CD14-positive monocyte (primary cell): Measurements from ENCODE around the gene CCL22. TPM values are rescaled to one million over a fixed set of nuclear protein-coding genes. Genes with fewer than 3 reads are reported as not detected.

ENCODE experiments used
- DNase-seq, 3 donors: peaks; one replicate each; pipeline ENCODE4 v3.0.0-alpha.2; 2011 to 2022
- H2AFZ ChIP-seq: 2 replicates; pipeline ENCODE4 v1.6.0; 2012; ENCODE audit warnings: mild to moderate bottlenecking, low read depth, low read length, inconsistent platforms; ENCODE audit not compliant: insufficient read depth, poor library complexity, severe bottlenecking
- H3K27ac ChIP-seq, 2 donors: 1 replicate in 1 of 2; 2 replicates in 1 of 2; pipeline ENCODE4 v1.5.1; 2012 to 2013; ENCODE audit warnings: low read length in 2 of 2, control low read depth in 1 of 2, inconsistent platforms in 1 of 2, low read depth in 1 of 2, mild to moderate bottlenecking in 1 of 2
- H3K27me3 ChIP-seq, 2 donors: one replicate each; pipeline versions ENCODE4 v1.6.0 to v1.6.1; 2011 to 2013; ENCODE audit warnings: low read length in 2 of 2; ENCODE audit not compliant: control insufficient read depth in 2 of 2, insufficient read depth in 2 of 2
- H3K36me3 ChIP-seq, 2 donors: replicated peaks in 1 of 2; 1 replicate in 1 of 2; 2 replicates in 1 of 2; pipeline versions ENCODE4 v1.5.1 to v1.6.1; 2012 to 2013; ENCODE audit warnings: low read length in 2 of 2, control low read depth in 1 of 2, inconsistent platforms in 1 of 2, mild to moderate bottlenecking in 1 of 2; ENCODE audit not compliant: insufficient read depth in 2 of 2, control insufficient read depth in 1 of 2
- H3K4me1 ChIP-seq, 2 donors: 1 replicate in 1 of 2; 2 replicates in 1 of 2; pipeline versions ENCODE4 v1.5.1 to v1.6.1; 2012 to 2013; ENCODE audit warnings: low read length in 2 of 2, control low read depth in 1 of 2, inconsistent platforms in 1 of 2, mild to moderate bottlenecking in 1 of 2, moderate library complexity in 1 of 2; ENCODE audit not compliant: insufficient read depth in 2 of 2, control insufficient read depth in 1 of 2
- H3K4me2 ChIP-seq: replicated peaks from 2 replicates; pipeline ENCODE3; 2012; ENCODE audit warnings: low read length, moderate library complexity, mild to moderate bottlenecking; ENCODE audit not compliant: poor library complexity, severe bottlenecking; ENCODE audit errors: extremely low read depth
- H3K4me3 ChIP-seq, 3 experiments: fragments of 200-600 bp in 1 of 3; sonication (generic) in 1 of 3; replicated peaks in 1 of 3; 1 replicate in 2 of 3; 2 replicates in 1 of 3; pipeline ENCODE4 v1.5.1; 2011 to 2013; ENCODE audit warnings: low read length in 3 of 3, mild to moderate bottlenecking in 3 of 3, control low read depth in 2 of 3, low read depth in 2 of 3, inconsistent platforms in 1 of 3, moderate library complexity in 1 of 3
- H3K79me2 ChIP-seq: 2 replicates; pipeline ENCODE4 v1.6.0; 2012; ENCODE audit warnings: mild to moderate bottlenecking, control low read depth, inconsistent platforms, low read length, moderate library complexity; ENCODE audit not compliant: insufficient read depth
- H3K9ac ChIP-seq: 2 replicates; pipeline ENCODE4 v1.6.0; 2017; ENCODE audit warnings: low read length, mild to moderate bottlenecking; ENCODE audit not compliant: insufficient read depth, poor library complexity, severe bottlenecking
- H3K9me3 ChIP-seq, 2 donors: replicated peaks in 1 of 2; 1 replicate in 1 of 2; 2 replicates in 1 of 2; pipeline versions ENCODE4 v1.5.1 to v1.6.1; 2012 to 2013; ENCODE audit warnings: low read length in 2 of 2, control low read depth in 1 of 2; ENCODE audit not compliant: control insufficient read depth in 1 of 2, insufficient read depth in 1 of 2
- H4K20me1 ChIP-seq: 2 replicates; pipeline ENCODE4 v1.6.0; 2012; ENCODE audit warnings: mild to moderate bottlenecking, low read length, control low read depth, moderate library complexity; ENCODE audit not compliant: insufficient read depth
- H3K27ac Mint-ChIP-seq, 7 donors: one replicate each; pipeline ENCODE4 v1.8.0; 2020; ENCODE audit warnings: mild to moderate bottlenecking in 7 of 7, mixed read lengths in 7 of 7, moderate library complexity in 6 of 7, inconsistent platforms in 2 of 7
- H3K27me3 Mint-ChIP-seq, 3 donors: one replicate each; pipeline ENCODE4 v1.8.0; 2021 to 2022; ENCODE audit warnings: low read depth in 3 of 3, mild to moderate bottlenecking in 3 of 3, mixed read lengths in 3 of 3, moderate library complexity in 3 of 3, inconsistent platforms in 1 of 3
- H3K36me3 Mint-ChIP-seq, 2 donors: one replicate each; pipeline ENCODE4 v1.8.0; 2020; ENCODE audit warnings: mixed read lengths in 2 of 2, inconsistent platforms in 1 of 2, mild to moderate bottlenecking in 1 of 2
- H3K4me1 Mint-ChIP-seq: one replicate; pipeline ENCODE4 v1.8.0; 2020; ENCODE audit warnings: mild to moderate bottlenecking, mixed read lengths
- H3K4me3 Mint-ChIP-seq, 2 donors: one replicate each; pipeline ENCODE4 v1.8.0; 2020; ENCODE audit warnings: mild to moderate bottlenecking in 2 of 2, mixed read lengths in 2 of 2, moderate library complexity in 1 of 2
- H3K9me3 Mint-ChIP-seq, 7 donors: one replicate each; pipeline ENCODE4 v1.8.0; 2020 to 2022; ENCODE audit warnings: mixed read lengths in 7 of 7, mild to moderate bottlenecking in 6 of 7, moderate library complexity in 6 of 7, inconsistent platforms in 2 of 7
- CTCF ChIP-seq: fragments of 200-600 bp; IDR thresholded peaks from one replicate; pipeline ENCODE4 v1.8.0; 2022; ENCODE audit warnings: antibody characterized with exemption, mild to moderate bottlenecking
- WGBS: methylation state at CpG from one replicate; pipeline ENCODE4 v1.1.5; 2013; ENCODE audit warnings: missing lambda C conversion rate; ENCODE audit not compliant: insufficient coverage; 5-methylcytosine and 5-hydroxymethylcytosine counted together
- intact Hi-C, 2 donors: fragments of 100-400 bp; cut with micrococcal nuclease; formaldehyde crosslinking; loops; one replicate each; pipeline versions ENCODE4 v1.15.0 to v1.15.1; 2023
- polyA plus RNA-seq, 3 donors: library from polyadenylated mRNA; depleted of rRNA in 1 of 3; unstranded in 2 of 3; stranded (reverse) in 1 of 3; fragments of 300-500 nt in 2 of 3; fragments of >200 nt in 1 of 3; fragmentation: Illumina TruSeq in 2 of 3; gene quantifications; 1 replicate in 2 of 3; 2 replicates in 1 of 3; pipeline ENCODE4 v1.2.3, GENCODE V29; 2012 to 2021

Gene CCL22
- polyA plus RNA-seq, 3 donors, result 0.04 to 0.18 (median 0.15) TPM

DNA sequence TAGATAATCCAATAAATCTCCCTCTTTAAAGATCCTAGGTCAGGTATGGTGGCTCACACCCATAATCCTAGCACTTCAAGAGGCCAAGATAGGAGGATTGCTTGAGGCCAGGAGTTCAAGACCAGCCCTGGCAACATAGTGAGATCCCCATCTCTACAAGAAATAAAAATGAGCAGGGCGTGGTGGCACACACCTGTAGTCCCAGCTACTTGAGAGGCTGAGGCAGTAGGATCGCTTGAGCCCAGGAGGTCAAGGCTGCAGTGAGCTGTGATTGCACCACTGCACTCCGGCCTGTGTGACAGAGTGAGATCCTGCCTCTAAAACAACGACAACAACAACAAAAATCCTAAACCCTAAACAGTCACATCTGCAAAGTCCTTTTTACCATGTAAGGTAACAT lies 2.0 kb upstream of the CCL22 start:
- Histone ChIP-seq H3K9me3 (no peaks in the 10 kb centered on the region), H3K4me1 (peaks cover 17 to 19% of the 10 kb centered on the region in 2 donors), H3K36me3 (no peaks in the 10 kb centered on the region), H3K27me3 (peaks cover 0 to 3% of the 10 kb centered on the region in 2 donors), H3K27ac (no peak overlapping the region), H4K20me1 (no peaks in the 10 kb centered on the region), H3K4me3 (no peak overlapping the region), H3K9ac (no peak overlapping the region), H3K4me2 (no peak overlapping the region), H3K79me2 (no peaks in the 10 kb centered on the region), H2AFZ (no peak overlapping the region)
- Mint-ChIP-seq H3K4me3 (no peak overlapping the region), H3K36me3 (no peaks in the 10 kb centered on the region), H3K27me3 (peaks cover 10 to 19% (median 18%) of the 10 kb centered on the region in 3 donors), H3K9me3 (no peaks in the 10 kb centered on the region), H3K27ac (peak overlapping the region in 1 of 7 donors; percentile 57), H3K4me1 (peaks cover 19% of the 10 kb centered on the region)
- no peak for TF ChIP-seq CTCF
- intact Hi-C loops, result no loop called here
- 70% methylated on average over 2 of the region's 4 CpGs for WGBS
- DNase-seq, result no peak

GRCh38 chr16:57357330-57358085 lies 1.1 kb upstream of the CCL22 start:
- no peaks in the 10 kb centered on the region for H3K9me3 Mint-ChIP-seq
- H3K4me1 ChIP-seq, result peaks cover 17 to 19% of the 10 kb centered on the region in 2 donors
- H3K4me3 ChIP-seq, result no peak overlapping the region
- peaks cover 12 to 13% (median 13%) of the 10 kb centered on the region in 3 donors for H3K27me3 Mint-ChIP-seq
- no peaks in the 10 kb centered on the region for H3K9me3 ChIP-seq
- no peaks in the 10 kb centered on the region for H3K36me3 ChIP-seq
- H3K36me3 Mint-ChIP-seq, result no peaks in the 10 kb centered on the region
- no peak for TF ChIP-seq CTCF
- peaks cover 0 to under 1% of the 10 kb centered on the region in 2 donors for H3K27me3 ChIP-seq
- no peak overlapping the region for H3K9ac ChIP-seq
- H4K20me1 ChIP-seq, result no peaks in the 10 kb centered on the region
- H3K4me1 Mint-ChIP-seq, result peaks cover 19% of the 10 kb centered on the region
- peak overlapping the region; percentile 32 for H2AFZ ChIP-seq
- intact Hi-C loops, result no loop called here
- peak overlapping the region; percentile 3 to 83 (median 57) for H3K27ac Mint-ChIP-seq
- peak; percentile 53 to 84 (median 59) for DNase-seq
- 42% methylated on average over 7 of the region's 9 CpGs for WGBS
- peak overlapping the region in 1 of 2 donors; percentile 49 for H3K27ac ChIP-seq
- H3K4me2 ChIP-seq, result no peak overlapping the region
- H3K4me3 Mint-ChIP-seq, result peak overlapping the region in 1 of 2 donors; percentile 19
- H3K79me2 ChIP-seq, result no peaks in the 10 kb centered on the region
